HG02970 (cell line): ENCODE measurements around the gene NR2F1-AS1.

ENCODE experiments used
- ATAC-seq: cut with Tn5 transposase; IDR thresholded peaks from one replicate; pipeline ENCODE4 v1.9.1; 2021; ENCODE audit warnings: mild to moderate bottlenecking, moderate library complexity, moderate number of reproducible peaks; ENCODE audit not compliant: unreplicated experiment, low FRiP score

The NR2F1-AS1 gene

DNA sequence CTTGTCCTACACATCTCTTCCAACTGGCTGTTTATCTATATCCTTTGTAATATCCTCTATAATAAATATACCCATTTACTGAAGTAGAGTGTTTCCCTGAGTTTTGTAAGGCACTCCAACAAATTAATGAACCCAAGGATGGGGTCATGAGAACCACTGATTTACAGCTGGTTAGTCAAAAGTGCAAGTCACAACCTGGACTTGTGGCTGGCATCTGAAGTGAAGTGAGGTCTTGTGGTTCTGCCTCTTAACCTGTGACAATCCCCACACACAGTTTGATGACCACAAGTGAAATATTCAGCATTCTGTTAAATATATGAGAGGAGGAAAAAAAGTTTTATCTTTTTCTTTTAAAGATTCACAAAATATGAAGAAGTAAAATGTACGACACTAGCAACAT, 126.1 kb downstream of the NR2F1-AS1 start:
- no peak for ATAC-seq

DNA sequence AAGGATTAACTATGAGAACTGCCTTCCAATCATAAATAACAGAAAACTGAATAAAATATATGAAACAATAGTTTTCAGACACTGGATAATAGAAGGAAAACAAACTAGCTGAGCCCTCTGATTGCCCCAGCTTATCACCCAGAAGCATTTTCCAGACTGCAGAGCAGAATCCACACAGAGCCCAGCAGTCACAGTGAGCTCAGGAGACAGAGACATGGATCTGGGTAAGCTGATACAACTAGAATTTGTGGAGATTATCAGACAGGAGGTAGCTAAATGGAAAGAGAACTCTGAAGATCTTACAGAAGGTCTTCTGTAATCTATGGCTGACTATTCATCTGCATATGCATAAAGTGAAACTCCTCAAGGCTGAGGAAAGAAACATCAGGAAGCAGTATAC, 128.8 kb downstream of the NR2F1-AS1 start:
- ATAC-seq: no peak

DNA sequence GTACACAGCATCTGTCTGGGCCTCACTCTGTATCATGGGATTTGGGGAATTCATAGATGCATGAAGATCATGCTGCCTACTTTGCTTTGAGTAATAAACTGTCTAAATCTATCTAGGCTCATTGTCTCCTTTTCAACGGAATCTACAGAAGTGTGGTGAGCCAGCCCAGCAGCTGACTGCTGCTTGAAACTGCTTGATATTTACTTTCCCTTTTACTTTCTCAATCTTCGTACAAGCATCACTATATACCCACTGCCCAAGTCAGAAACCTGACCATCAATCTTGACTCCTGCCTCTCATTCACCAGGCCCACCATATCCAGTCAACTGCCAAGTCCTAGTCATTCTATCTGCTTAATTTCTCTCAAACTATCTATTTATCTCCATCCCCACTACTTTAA, 142.9 kb downstream of the NR2F1-AS1 start:
- no peak for ATAC-seq

DNA sequence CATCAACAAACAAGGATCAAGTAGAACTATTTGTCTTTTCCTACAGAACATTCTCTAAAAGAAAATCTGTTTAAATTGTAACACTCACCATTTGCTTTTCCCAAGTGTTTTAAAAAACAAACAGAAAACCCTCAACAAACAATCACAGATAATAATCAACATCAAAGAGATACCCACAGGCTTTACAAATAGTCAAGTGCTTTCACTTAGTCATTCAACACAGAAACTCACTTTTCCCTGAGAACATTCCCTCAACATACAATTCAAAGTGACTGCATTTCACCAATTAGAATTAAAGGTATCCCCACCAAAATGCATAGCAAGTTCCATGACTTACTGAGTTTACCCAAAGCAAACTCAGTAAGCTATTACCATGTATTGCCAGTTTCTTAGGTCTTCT, 144.9 kb downstream of the NR2F1-AS1 start:
- no peak for ATAC-seq

DNA sequence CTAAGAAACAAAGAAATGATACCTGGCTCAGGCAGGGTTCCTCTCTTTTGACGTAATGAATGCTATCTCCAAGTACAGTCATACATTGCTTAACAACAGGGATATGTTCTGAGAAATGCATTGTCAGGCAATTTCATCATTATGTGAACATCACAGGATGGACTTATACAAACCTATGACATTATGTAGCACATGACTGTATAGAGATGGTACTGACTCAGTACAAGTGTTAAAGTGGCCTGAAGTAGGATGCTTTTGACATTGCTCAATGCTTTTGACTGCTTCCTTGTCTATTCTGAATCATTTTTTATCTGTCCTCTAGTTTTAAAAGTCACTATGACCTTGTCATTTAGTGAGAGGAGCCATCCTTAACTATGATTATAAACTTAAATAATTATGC, 147.6 kb downstream of the NR2F1-AS1 start:
- ATAC-seq: no peak

DNA sequence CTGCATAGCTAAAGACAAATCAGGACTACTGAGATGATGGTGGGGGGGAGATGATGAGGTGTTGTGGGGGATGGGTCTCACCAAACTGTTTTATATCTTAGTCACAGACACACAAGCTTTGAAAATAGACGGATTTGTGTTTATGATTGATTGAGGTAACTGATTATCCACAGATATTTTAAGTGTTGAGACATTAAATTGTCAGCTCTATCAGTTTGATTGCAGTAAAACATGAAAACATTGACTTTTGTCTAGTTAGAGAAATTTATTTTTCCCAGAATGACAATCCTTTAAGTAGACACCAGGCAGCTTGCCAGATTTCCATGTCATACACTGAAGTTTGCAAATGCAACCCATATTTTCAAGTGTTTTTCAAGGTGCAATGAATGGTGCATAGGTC, 149.8 kb downstream of the NR2F1-AS1 start:
- no peak for ATAC-seq

DNA sequence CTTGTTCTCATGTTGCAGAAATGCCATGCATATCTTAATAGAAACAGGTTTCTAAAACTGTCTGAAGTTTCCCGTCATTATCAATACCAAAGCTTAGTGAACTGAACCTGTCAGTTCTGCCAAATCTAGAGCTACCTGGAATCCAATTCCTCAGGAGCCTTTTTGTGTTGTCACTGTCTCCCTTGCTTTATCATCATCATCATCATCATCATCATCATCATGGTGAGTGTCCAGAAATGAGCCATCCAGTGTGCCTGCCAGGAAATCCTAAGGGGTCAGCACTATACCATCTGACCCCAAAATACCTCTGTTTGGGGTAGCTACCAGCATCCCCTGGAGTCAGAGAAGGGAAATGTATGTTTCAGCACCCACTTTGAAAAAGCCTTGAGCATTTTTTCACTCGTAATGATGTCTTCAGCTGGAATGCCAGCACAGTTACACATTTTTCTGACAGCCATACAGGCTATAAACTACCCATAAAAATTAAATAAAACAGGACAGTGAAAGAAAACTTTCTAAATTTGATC, 150.3 kb downstream of the NR2F1-AS1 start:
- no peak for ATAC-seq

DNA sequence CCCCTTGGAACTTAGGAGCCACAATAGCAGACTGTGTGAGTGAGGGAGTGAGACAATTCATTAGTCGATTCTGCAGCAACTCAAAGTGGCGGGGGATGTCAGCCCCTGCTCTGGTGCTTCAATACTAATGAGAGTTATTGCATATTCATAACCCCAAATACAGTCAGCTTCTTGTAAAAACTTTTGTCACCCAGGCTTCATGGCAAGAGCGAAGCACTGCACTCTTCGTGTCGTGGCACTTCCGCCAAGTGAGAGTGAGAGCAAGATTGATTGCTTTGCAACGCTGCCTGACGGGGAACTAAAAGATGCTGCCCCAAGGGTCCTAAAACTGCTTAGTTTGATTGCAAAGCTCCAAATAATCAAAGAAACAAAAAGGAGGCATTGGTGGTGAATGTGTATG, 150.9 kb downstream of the NR2F1-AS1 start:
- no peak for ATAC-seq

DNA sequence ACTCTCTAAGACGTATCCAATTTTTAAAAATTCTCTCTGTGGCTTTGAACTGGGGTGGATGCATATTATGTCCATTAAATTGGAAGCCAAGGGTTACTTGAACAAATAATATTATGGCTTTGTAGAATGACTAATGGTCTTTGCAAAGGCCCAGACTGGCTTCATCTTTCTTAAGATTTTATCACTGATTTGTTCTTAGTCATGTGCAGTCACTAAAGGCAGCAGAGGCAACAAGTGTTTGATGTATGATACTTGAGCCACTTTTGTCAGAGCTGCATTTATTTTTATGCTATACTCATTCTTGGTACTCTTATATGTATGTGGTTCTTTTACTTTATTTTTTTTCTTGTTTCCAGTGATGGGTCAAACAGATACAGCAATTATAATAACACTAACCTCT, 152.2 kb downstream of the NR2F1-AS1 start:
- no peak for ATAC-seq

DNA sequence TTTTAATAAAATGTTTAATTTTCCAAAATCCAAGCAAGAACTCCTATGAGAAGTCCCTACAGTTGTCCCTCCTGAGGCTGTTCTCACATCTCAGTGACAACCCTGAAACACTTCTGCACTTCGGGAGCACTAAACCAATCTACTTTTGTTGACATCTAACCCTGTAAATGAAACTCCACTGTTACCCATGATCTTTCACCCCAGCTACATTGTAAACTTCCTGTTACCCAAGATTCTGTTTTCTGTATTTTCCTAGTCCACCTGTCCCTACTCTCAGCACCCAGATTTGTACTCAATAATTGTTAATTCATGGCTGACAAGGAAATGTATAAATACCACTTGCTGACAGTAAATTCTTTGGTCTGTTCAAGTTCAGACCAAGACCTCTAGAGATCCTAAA, 153.7 kb downstream of the NR2F1-AS1 start:
- ATAC-seq: no peak

DNA sequence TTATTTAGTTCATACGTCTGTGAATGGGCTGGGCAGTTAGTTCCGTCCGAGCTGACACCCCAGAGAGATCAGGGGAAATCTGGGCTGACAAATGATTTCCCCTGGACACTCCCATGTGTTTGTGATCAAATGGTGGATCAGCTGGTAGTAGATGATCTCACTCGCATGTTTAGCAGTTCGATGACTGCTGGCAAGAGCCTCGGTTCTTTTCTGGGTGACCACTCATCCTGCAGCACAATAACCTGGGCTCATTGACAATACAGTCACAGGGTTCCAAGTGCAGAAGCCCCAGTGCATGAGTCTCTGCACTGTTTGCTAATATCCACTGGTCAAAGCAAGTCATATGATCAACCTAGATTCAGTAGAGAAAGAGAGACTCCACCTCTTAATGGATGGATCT, 155.9 kb downstream of the NR2F1-AS1 start:
- ATAC-seq: no peak

DNA sequence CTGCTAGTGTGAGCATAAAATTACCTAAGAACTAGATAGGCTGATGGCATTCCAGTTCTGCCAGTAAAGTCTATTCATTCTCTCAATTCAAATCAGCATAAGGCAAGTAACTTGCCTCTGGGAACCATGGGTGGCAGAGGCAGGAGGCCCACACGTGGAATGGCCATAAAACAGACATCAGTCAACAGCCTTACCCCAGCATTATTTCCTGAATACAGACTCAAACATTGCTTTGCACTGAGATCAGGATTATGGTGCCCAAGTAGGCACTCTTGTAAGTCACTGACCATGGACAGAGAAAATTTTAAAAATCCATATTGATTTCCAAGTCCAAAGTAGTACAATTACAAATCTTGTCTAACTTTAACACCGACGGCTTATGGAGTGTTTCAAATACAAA, 157.7 kb downstream of the NR2F1-AS1 start:
- ATAC-seq: no peak

DNA sequence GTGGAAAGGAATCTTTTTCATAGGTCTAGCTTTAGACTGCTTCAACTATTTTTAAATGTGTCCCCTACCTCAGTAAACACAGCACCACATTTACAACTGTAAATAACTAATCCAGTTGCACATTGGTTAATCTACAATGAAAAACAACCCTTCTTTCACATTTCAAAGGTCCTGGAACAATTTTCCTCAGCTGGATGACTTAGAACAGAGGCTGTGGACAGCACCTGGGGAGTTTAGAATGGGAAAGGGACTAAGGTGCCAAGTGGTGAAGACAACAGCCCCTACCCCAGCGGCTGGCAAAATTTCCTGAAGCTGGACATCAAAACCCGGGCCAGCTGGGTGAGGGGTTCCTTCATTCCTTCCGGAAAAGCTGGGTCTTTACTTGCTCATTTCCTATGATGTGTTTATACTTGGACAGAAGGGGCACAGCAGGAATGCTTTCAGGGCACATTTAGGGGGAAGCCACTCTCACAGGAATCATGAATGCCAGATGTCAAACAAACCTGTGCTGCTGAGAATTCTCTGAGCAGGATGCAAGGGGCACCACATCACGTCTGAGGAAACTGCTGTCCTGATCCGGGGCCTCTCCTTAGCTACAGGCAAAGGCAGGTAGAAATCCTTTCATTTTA, 158.3 kb downstream of the NR2F1-AS1 start:
- ATAC-seq: no peak

DNA sequence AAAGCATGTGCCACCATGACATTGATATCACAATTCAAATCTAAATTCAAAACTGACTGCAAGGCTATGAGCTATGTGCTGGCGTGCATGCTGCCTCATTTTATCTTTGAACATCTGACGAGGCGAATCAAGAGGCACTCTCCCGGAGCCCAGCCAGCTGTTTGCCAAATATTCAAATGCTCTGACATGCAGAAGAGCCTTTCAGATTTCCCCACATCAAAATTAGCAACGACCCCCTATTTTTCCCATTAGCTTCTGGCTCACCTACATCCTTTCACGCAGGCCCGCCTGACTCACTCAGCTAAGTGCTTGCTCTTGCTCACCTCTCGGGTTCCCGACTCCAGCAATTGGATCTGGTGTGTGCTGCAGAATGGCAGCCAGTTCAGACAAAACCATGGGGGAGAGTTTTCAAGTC, 159.0 kb downstream of the NR2F1-AS1 start:
- ATAC-seq: no peak

DNA sequence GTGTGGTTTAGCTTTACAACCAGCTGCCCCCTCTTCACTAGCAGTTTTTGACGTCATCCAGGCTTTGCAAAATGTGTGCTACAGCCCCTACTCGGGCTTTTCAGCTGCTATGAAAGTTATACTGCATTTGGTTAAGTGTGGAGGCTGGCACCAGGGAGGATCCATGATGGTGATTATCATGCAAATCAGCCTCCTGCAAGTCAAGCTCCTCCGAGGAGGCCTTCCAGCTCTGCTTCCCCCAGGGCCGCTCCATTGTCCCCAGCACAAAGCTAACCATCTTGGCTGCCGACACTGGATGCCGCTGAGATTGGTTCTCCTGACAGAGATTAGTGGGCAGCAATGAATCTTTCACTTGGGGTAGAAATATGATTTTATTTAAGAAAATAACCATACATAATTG, 159.6 kb downstream of the NR2F1-AS1 start:
- no peak for ATAC-seq

DNA sequence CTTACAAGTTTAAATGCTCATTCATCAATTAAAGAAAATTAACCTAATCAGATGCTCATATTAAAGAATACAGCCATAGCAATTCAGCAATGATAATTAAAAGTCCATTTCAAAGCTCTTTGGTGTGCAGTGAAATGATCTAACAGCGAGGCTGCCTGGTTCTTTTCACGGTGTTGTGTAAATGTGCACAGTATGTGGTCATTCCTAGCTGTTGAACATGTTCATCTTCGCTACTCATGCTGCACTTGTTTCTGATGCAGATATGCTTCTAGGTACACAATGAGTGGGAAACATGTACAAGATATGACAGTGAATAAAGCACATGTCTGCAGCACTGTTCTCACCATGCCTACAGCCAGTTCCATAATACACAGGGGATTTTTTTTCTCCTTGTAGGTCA, 163.5 kb downstream of the NR2F1-AS1 start:
- ATAC-seq: no peak

DNA sequence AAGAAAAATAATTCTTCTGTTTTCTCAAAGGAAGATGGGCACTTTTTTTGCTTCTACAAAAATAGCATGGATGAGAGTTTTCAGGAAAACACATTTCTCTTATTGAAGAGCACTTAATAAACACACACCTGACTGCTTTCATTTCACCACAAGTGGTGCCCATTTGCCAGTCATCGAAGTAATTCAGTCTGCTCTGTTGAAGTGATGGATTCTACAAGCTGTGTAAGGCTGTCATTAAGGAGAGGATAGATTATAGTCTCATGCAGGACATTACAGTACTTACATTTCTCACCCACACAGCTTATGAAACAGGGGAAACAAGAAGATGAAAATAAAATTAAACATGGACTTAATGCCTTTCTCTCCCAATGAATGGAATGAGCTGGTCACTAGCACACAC, 165.2 kb downstream of the NR2F1-AS1 start:
- ATAC-seq: no peak

DNA sequence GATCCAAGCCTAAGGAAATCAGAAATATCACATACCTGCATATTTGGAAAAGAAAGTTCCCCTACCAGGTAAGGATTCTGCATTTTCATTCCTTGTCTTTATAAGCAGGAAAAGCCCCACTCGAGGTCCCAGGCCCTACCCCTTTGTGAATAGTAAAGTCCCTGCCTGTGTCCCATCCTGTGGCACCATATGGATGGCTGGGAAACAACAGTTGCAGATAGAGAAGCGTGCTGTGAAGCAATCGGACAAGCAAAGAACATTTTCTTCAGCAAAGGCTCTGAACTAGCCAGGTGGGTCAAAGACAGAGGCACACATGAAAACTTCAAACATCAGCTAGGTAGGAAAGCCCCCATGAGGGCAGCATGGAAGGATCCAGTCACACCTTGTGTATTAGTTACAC, 169.3 kb downstream of the NR2F1-AS1 start:
- no peak for ATAC-seq

DNA sequence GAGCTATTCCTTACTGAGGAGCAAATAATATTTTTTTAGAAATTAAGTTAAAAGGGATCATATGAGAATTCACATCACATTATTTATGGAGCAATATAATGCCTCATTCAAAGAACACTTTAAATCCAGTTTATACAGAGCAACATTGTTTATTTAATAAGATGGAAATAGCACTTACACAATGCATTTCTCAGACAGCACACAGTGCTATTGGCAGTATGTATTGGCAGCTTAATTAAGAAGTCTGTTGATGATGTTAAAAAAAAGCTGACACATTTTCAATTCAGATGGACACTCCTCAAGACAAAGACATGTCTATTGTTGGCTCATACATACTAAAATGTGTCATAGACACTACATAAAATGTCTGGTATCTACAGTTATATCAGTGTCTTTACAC, 171.3 kb downstream of the NR2F1-AS1 start:
- no peak for ATAC-seq

DNA sequence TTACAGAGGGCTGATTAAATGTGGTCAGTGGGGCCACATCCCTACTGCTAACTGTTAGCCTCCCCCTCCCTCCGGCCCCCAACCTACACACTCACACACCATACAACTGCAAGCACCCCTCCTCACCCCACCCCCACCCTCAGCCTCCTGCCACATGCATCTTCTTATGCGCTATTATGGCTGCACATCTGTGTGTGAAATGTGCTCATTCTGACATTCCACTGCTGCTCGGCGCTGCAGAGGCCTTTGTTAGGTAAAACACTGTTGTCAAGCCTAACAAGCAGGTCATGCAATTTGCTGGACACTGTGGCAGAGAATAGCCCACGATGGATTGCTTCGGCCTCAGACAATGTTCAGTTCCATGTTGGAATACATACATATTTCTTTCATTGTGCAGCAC, 173.6 kb downstream of the NR2F1-AS1 start:
- no peak for ATAC-seq

DNA sequence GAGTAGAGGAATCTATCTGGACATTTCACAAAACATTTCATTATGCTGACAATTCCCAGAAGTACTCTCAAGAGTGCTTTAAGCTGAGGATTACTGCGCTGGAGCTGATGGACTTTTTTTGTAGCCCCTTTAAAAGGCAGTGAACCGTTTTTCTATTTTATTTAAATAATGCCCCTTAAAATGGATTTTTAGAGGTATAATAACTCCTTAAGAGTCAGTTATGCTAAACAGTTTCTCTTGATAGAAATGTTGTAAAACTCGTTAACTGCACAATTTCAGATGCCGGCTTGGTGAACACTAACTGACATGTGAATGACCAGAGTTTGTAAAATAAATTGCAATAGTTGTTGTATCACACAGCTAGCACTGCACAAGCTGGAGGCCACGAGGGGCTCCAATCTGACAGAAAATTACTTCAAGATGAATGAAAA, 174.0 kb downstream of the NR2F1-AS1 start:
- no peak for ATAC-seq

DNA sequence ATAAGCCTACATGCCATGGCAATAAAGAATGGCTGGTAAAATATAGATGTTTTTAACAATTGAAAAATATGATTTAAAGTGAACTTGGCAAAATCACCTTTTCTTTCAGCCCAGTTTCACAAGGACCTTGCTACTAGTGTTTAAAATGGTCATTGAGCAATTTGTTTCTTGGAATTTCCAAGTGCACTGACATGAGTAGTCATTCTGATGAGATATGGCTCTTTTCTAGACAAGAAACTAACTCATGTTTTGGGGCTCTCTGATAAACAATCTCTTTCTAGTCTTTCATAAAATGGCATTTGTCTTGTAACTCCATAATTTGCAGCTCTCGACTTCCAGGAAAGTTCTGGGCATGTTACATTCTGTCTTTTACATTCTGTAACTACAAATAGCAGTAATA, 176.8 kb downstream of the NR2F1-AS1 start:
- no peak for ATAC-seq
